ENCODE results near the gene ZDHHC20. TPM values are rescaled to one million over a fixed set of nuclear protein-coding genes. Genes with fewer than 3 reads are reported as not detected.

The ZDHHC20 gene
- total and polyA plus RNA-seq, 2 experiments from 2014 or later, result 25.2 to 132 TPM

DNA sequence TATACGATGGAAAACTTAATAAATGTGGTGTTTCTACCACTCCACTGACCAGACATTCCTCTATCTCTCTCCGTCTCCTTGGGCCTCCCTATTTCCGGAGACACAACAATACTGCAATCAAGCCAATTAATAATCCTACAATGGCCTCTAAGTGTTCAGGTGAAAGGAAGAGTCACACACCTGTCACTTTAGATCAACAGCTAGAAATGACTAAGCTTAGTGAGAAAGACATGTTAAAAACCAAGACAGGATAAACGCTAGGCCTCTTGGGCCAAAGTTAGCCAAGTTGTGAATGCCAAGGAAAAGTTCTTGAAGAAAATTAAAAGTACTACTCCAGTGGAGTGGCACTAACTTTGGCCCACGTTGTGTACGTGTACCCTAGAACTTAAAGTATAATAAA is 22.5 kb downstream of the ZDHHC20 start:
- Histone ChIP-seq H3K9me3 (ENCODE audit: low read depth) (peaks cover 14% of the 10 kb centered on the region), H3K79me2 (peaks cover 93% of the 10 kb centered on the region), H2AFZ (no peak overlapping the region), H4K20me1 (ENCODE audit: insufficient read depth, poor library complexity, severe bottlenecking) (no peaks in the 10 kb centered on the region), H3K4me2 (no peak overlapping the region), H3K9me2 (replicated peaks; ENCODE audit: insufficient read depth) (no peaks in the 10 kb centered on the region), H3K4me3 (no peak overlapping the region), H3K27ac (peak overlapping the region; percentile 52), H3K27me3 (no peaks in the 10 kb centered on the region), H3K36me3 (replicated peaks; ENCODE audit: insufficient read depth, low read depth) (no peaks in the 10 kb centered on the region), H3K4me1 (ENCODE audit: insufficient read depth) (no peaks in the 10 kb centered on the region)
- TF ChIP-seq, protein P1, sequence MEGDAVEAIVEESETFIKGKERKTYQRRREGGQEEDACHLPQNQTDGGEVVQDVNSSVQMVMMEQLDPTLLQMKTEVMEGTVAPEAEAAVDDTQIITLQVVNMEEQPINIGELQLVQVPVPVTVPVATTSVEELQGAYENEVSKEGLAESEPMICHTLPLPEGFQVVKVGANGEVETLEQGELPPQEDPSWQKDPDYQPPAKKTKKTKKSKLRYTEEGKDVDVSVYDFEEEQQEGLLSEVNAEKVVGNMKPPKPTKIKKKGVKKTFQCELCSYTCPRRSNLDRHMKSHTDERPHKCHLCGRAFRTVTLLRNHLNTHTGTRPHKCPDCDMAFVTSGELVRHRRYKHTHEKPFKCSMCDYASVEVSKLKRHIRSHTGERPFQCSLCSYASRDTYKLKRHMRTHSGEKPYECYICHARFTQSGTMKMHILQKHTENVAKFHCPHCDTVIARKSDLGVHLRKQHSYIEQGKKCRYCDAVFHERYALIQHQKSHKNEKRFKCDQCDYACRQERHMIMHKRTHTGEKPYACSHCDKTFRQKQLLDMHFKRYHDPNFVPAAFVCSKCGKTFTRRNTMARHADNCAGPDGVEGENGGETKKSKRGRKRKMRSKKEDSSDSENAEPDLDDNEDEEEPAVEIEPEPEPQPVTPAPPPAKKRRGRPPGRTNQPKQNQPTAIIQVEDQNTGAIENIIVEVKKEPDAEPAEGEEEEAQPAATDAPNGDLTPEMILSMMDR (IDR thresholded peaks at IDR 0.05; ENCODE audit: poor library complexity), result no peak
- TF ChIP-seq EZH2phosphoT487 (IDR thresholded peaks at IDR 0.05; ENCODE audit: low read depth, severe bottlenecking, unreplicated experiment) (no peak), EZH2 (IDR thresholded peaks at IDR 0.05; ENCODE audit: borderline replicate concordance) (no peak)
- DNase-seq (ENCODE audit: low spot score), result no peak
- WGBS (ENCODE audit: low lambda C conversion rate, missing lambda C conversion rate), result 96% methylated on average over 6 of the region's 6 CpGs

DNA sequence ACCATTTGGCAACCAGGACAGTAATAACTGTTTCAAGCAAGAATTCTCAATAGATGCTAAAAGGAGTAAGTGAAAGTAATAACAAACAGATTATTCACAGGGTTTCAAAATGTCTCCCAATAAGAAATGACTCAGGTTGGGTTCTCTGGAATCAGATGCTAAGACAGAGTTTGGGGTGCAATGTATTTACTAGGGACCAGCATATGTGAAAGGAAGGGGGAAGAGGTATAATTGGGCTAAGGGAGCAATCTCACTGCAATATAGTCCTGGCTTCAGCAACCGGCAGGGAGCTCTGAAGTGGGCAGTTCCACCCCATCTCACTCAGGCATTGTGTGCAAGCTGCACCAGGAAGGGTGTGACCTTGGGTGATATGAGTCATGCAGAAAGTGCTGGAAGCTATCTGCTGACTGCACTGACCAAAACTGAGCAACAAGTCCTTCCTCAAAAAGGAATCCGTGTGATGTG is 23.4 kb downstream of the ZDHHC20 start:
- WGBS (ENCODE audit: low lambda C conversion rate, missing lambda C conversion rate), result 79% methylated on average over 2 of the region's 2 CpGs

DNA sequence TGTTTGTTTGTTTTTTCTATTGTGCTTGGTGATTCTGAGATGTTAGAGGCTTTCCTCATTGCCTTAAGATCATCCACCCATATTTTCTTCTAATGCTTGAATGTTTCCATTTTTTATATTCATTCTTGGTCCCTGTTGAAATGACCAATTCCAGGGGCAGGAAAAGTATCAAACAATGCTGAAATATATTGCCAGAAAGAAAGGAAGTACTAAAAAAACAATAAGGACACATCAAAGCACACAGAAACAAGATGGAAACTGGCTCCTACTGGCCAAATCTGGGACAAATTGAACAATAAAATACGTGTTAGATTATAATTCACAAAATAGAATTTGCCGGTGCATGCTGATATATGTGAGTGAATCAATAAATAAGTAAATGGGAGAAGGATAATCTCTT is 23.9 kb downstream of the ZDHHC20 start:
- no peak for TF ChIP-seq EZH2 (IDR thresholded peaks at IDR 0.05; ENCODE audit: borderline replicate concordance)
- no peak for TF ChIP-seq EZH2phosphoT487 (IDR thresholded peaks at IDR 0.05; ENCODE audit: low read depth, severe bottlenecking, unreplicated experiment)
- TF ChIP-seq, protein P1 (IDR thresholded peaks at IDR 0.05; ENCODE audit: poor library complexity), result no peak
- WGBS (ENCODE audit: low lambda C conversion rate, missing lambda C conversion rate), result 94% methylated on average over 2 of the region's 2 CpGs
- H3K36me3 ChIP-seq (replicated peaks; ENCODE audit: insufficient read depth, low read depth), result no peaks in the 10 kb centered on the region
- H3K9me2 ChIP-seq (replicated peaks; ENCODE audit: insufficient read depth), result no peaks in the 10 kb centered on the region
- no peaks in the 10 kb centered on the region for H3K4me1 ChIP-seq (ENCODE audit: insufficient read depth)
- H3K79me2 ChIP-seq, result peaks cover 96% of the 10 kb centered on the region
- H3K4me2 ChIP-seq, result no peak overlapping the region
- H4K20me1 ChIP-seq (ENCODE audit: insufficient read depth, poor library complexity, severe bottlenecking), result no peaks in the 10 kb centered on the region
- no peaks in the 10 kb centered on the region for H3K27me3 ChIP-seq
- H2AFZ ChIP-seq, result no peak overlapping the region
- peak overlapping the region; percentile 52 for H3K27ac ChIP-seq
- peaks cover 14% of the 10 kb centered on the region for H3K9me3 ChIP-seq (ENCODE audit: low read depth)
- no peak overlapping the region for H3K4me3 ChIP-seq
- no peak for DNase-seq (ENCODE audit: low spot score)

More for the DNA sequence above, 23.4 kb downstream of the ZDHHC20 start:
- peak overlapping the region; percentile 52 for H3K27ac ChIP-seq
- peak; percentile 53 for DNase-seq (ENCODE audit: low spot score)
- H3K36me3 ChIP-seq (replicated peaks; ENCODE audit: insufficient read depth, low read depth), result no peaks in the 10 kb centered on the region
- H3K4me2 ChIP-seq, result no peak overlapping the region
- TF ChIP-seq, protein P1 (IDR thresholded peaks at IDR 0.05; ENCODE audit: poor library complexity), result no peak
- no peak for TF ChIP-seq EZH2phosphoT487 (IDR thresholded peaks at IDR 0.05; ENCODE audit: low read depth, severe bottlenecking, unreplicated experiment)
- TF ChIP-seq EZH2 (IDR thresholded peaks at IDR 0.05; ENCODE audit: borderline replicate concordance), result no peak
- no peak overlapping the region for H3K4me3 ChIP-seq
- H3K4me1 ChIP-seq (ENCODE audit: insufficient read depth), result no peaks in the 10 kb centered on the region
- peaks cover 14% of the 10 kb centered on the region for H3K9me3 ChIP-seq (ENCODE audit: low read depth)
- H3K9me2 ChIP-seq (replicated peaks; ENCODE audit: insufficient read depth), result no peaks in the 10 kb centered on the region
- H2AFZ ChIP-seq, result no peak overlapping the region
- H4K20me1 ChIP-seq (ENCODE audit: insufficient read depth, poor library complexity, severe bottlenecking), result no peaks in the 10 kb centered on the region
- H3K27me3 ChIP-seq, result no peaks in the 10 kb centered on the region
- peaks cover 95% of the 10 kb centered on the region for H3K79me2 ChIP-seq
